ENCODE results near the gene OR10A5.
"Not testable (repeated sequence)": the region's sequence is repeated elsewhere in the genome, so short reads cannot be mapped to it uniquely, and the experiment has no call there.

OR10A5 gene

GRCh38 chr11:6876325-6876724 lies 30.8 kb downstream of the OR10A5 start, which contains the start of gene OR10A4:
TSS of gene OR10A4 (plus strand) at chr11:6876625. CDS start at chr11:6876648, 23 bp downstream.
- DNase-seq: no peak

- DNase-seq: no peak
Measured at GRCh38 chr11:6876914-6877313, 31.4 kb downstream of the OR10A5 start.

GRCh38 chr11:6882751-6883150 lies 37.3 kb downstream of the OR10A5 start:
- DNase-seq: no peak

- not testable (repeated sequence) for DNase-seq
Measured at GRCh38 chr11:6887711-6888110, 42.2 kb downstream of the OR10A5 start.

GRCh38 chr11:6888830-6889229 lies 43.3 kb downstream of the OR10A5 start:
- no peak for DNase-seq

- no peak for DNase-seq
Measured at GRCh38 chr11:6889835-6890234, 44.4 kb downstream of the OR10A5 start.

- no peak for DNase-seq
Measured at GRCh38 chr11:6892400-6892799, 46.9 kb downstream of the OR10A5 start, which contains the start of gene OR2D2. TSS of gene OR2D2 (minus strand) at chr11:6892500. CDS start at chr11:6892500, 0 bp downstream.

- no peak for DNase-seq
Measured at GRCh38 chr11:6894097-6894496, 48.6 kb downstream of the OR10A5 start.

GRCh38 chr11:6895010-6895409 lies 49.5 kb downstream of the OR10A5 start:
- no peak for DNase-seq

Data from stimulated activated CD4-positive, alpha-beta T cell treated with anti-CD3 and anti-CD28 coated beads, Interleukin-4, amount 100 ng/mL, for 4 hours (primary cell).